ENCODE measurements around the gene FAM217B. TPM values are rescaled to one million over a fixed set of nuclear protein-coding genes. Genes with fewer than 3 reads are reported as not detected.

FAM217B gene
- total RNA-seq, 1 donor from 2014 or later, result 12.8 TPM

DNA sequence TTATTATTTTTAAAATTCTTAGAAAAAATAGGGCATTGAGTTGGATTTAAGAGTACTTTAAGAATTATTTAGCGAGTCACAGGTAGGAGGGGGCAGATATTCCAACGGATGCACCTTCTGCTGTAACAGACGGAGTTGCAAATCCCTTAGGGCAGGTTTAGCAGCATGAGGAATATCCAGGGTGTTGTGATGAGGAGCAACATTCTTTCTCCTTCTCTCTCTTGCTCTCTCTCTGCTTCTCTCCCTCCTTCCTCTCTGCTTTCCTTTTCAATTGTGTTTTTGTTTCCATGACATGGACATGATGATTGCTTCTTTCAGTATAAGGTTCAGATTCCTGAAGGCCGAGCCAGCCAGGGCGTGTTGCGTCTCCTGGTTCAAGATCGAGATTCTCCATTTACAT, 46.9 kb downstream of the FAM217B start:
- DNase-seq (ENCODE audit: extremely low spot score in 2 of 2), result no peak
- Histone ChIP-seq H3K9me3 (no peaks in the 10 kb centered on the region), H3K27me3 (no peaks in the 10 kb centered on the region), H3K4me3 (no peak overlapping the region), H3K27ac (no peak overlapping the region), H3K36me3 (no peaks in the 10 kb centered on the region), H3K4me1 (no peaks in the 10 kb centered on the region)
- intact Hi-C loops (cut with DNase I), result no loop called here
- TF ChIP-seq CTCF (IDR thresholded peaks at IDR 0.05), result no peak
- no peak for TF ChIP-seq POLR2AphosphoS5 (IDR thresholded peaks at IDR 0.05; ENCODE audit: insufficient read depth in 1 of 2, low read depth in 1 of 2)
- no peak for TF ChIP-seq POLR2A (IDR thresholded peaks at IDR 0.05)

DNA sequence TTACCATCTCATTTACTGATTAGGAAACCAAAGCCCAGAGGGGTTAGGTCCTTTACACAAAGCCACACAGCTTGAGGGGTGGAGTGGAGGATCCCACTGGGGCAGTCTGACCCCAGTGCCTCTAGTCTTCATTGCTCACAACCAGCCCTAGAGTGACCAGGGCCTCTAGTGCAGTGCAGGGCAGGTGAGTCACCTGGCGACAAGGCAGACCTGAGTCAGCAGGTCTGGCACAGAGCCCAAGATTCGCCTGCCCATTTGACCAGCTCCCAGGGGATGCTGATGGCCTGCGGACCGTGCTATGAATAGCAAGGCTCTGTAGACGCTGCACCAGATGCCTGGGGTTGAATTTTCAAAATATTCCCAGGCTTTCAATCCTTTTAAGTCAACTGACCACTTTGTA, 48.0 kb downstream of the FAM217B start:
- no peak for DNase-seq (ENCODE audit: extremely low spot score in 2 of 2)
- intact Hi-C loops (cut with DNase I), result no loop called here
- no peak overlapping the region for H3K4me3 ChIP-seq
- no peaks in the 10 kb centered on the region for H3K9me3 ChIP-seq
- H3K27ac ChIP-seq, result no peak overlapping the region
- H3K27me3 ChIP-seq, result no peaks in the 10 kb centered on the region
- no peaks in the 10 kb centered on the region for H3K36me3 ChIP-seq
- TF ChIP-seq POLR2A (IDR thresholded peaks at IDR 0.05), result no peak
- no peaks in the 10 kb centered on the region for H3K4me1 ChIP-seq

GRCh38 chr20:59992526-59993084, 52.4 kb downstream of the FAM217B start:
- peaks cover 8% of the 10 kb centered on the region for H3K4me1 ChIP-seq
- H3K9me3 ChIP-seq, result no peaks in the 10 kb centered on the region
- no peak overlapping the region for H3K4me3 ChIP-seq
- intact Hi-C loops (cut with DNase I), result no loop called here
- no peak for TF ChIP-seq CTCF (IDR thresholded peaks at IDR 0.05)
- no peak for TF ChIP-seq POLR2AphosphoS5 (IDR thresholded peaks at IDR 0.05; ENCODE audit: insufficient read depth in 1 of 2, low read depth in 1 of 2)
- no peak for TF ChIP-seq POLR2A (IDR thresholded peaks at IDR 0.05)
- H3K27ac ChIP-seq, result no peak overlapping the region
- no peak for DNase-seq (ENCODE audit: extremely low spot score in 2 of 2)
- no peaks in the 10 kb centered on the region for H3K36me3 ChIP-seq
- H3K27me3 ChIP-seq, result no peaks in the 10 kb centered on the region

DNA sequence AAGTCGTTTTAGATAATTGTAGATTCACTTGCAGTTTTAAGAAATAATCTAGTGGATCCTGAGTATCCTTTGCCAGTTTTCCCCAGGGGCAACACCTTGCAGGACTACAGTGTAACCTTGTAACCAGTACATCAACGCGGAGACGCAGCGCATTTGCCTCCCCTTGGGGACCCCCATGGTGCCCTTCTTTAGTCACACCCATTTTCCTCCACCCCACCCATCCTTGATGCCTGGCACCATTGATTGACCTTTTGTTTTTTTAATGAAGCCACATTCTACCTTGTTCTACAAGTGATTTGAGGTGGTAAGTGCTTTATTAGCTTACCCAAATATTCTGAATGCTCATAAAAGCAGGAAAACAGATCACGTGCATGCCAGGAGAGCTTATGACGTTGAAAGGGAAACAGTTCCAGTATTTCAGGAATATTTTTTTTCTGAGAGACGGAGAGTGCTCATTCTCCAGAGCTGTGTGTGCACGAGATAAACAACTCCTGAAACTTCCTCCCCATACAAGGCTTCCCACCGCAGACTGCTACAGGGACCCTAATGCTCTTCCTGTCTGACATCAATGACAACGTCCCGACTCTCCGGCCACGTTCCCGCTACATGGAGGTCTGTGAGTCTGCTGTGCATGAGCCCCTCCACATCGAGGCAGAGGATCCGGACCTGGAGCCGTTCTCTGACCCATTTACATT, 53.7 kb downstream of the FAM217B start:
- intact Hi-C loops (cut with DNase I), result no loop called here
- Histone ChIP-seq H3K27me3 (no peaks in the 10 kb centered on the region), H3K36me3 (no peaks in the 10 kb centered on the region), H3K4me3 (no peak overlapping the region), H3K27ac (no peak overlapping the region), H3K4me1 (peaks cover 8% of the 10 kb centered on the region), H3K9me3 (no peaks in the 10 kb centered on the region)
- TF ChIP-seq CTCF (IDR thresholded peaks at IDR 0.05) (no peak), POLR2A (IDR thresholded peaks at IDR 0.05) (no peak), POLR2AphosphoS5 (IDR thresholded peaks at IDR 0.05; ENCODE audit: insufficient read depth in 1 of 2, low read depth in 1 of 2) (peak in 1 of 2 donors; percentile 25)
- DNase-seq (ENCODE audit: extremely low spot score in 2 of 2), result no peak

- peaks cover 8% of the 10 kb centered on the region for H3K4me1 ChIP-seq
- TF ChIP-seq POLR2AphosphoS5 (IDR thresholded peaks at IDR 0.05; ENCODE audit: insufficient read depth in 1 of 2, low read depth in 1 of 2), result peak; percentile 8 to 40
- TF ChIP-seq POLR2A (IDR thresholded peaks at IDR 0.05), result no peak
- no peaks in the 10 kb centered on the region for H3K36me3 ChIP-seq
- intact Hi-C loops (cut with DNase I), result no loop called here
- H3K27me3 ChIP-seq, result no peaks in the 10 kb centered on the region
- no peaks in the 10 kb centered on the region for H3K9me3 ChIP-seq
- DNase-seq (ENCODE audit: extremely low spot score in 2 of 2), result no peak
- no peak overlapping the region for H3K27ac ChIP-seq
- H3K4me3 ChIP-seq, result no peak overlapping the region
Measured at GRCh38 chr20:59994697-59995122, 54.5 kb downstream of the FAM217B start.

GRCh38 chr20:59996108-59996507, 55.9 kb downstream of the FAM217B start:
- Histone ChIP-seq H3K27me3 (no peaks in the 10 kb centered on the region), H3K36me3 (no peaks in the 10 kb centered on the region), H3K27ac (no peak overlapping the region), H3K4me1 (peaks cover 8% of the 10 kb centered on the region), H3K9me3 (no peaks in the 10 kb centered on the region), H3K4me3 (no peak overlapping the region)
- no peak for DNase-seq (ENCODE audit: extremely low spot score in 2 of 2)
- no peak for TF ChIP-seq POLR2AphosphoS5 (IDR thresholded peaks at IDR 0.05; ENCODE audit: insufficient read depth in 1 of 2, low read depth in 1 of 2)
- no peak for TF ChIP-seq CTCF (IDR thresholded peaks at IDR 0.05)
- no peak for TF ChIP-seq POLR2A (IDR thresholded peaks at IDR 0.05)
- intact Hi-C loops (cut with DNase I), result no loop called here
